ENCODE measurements around the gene TCFL5.
A peak's percentile ranks its signal among the peaks of the same experiment; 100 is the strongest.

The TCFL5 gene

GRCh38 chr20:62861726-62862336 is at the start of gene TCFL5:
TSS of gene TCFL5 (minus strand) at chr20:62861822. CDS start at chr20:62861670, 152 bp downstream.
- Mint-ChIP-seq H3K4me1 (peaks cover 20% of the 10 kb centered on the region), H3K9me3 (peaks cover 3% of the 10 kb centered on the region), H3K4me3 (peak within 1 kb of the TSS; percentile 62), H3K27ac (peak within 1 kb of the TSS; percentile 79), H3K36me3 (peaks cover 12% of the 10 kb centered on the region), H3K27me3 (peaks cover 2% of the 10 kb centered on the region)
- DNase-seq (ENCODE audit: low spot score in 2 of 2) (peak; percentile 99 to 100), ATAC-seq (ENCODE audit: low read depth) (peak; percentile 88)

- Mint-ChIP-seq H3K36me3 (peaks cover 24% of the 10 kb centered on the region), H3K4me1 (peaks cover 16% of the 10 kb centered on the region), H3K27me3 (no peaks in the 10 kb centered on the region), H3K4me3 (no peak overlapping the region), H3K27ac (peak overlapping the region; percentile 80), H3K9me3 (no peaks in the 10 kb centered on the region)
- ATAC-seq (ENCODE audit: low read depth) (no peak), DNase-seq (ENCODE audit: low spot score in 2 of 2) (no peak)
Observed at GRCh38 chr20:62910777-62911497, 49.3 kb upstream of the TCFL5 start.

- DNase-seq (ENCODE audit: low spot score in 2 of 2) (no peak), ATAC-seq (ENCODE audit: low read depth) (no peak)
- Mint-ChIP-seq H3K9me3 (no peaks in the 10 kb centered on the region), H3K27me3 (no peaks in the 10 kb centered on the region), H3K4me3 (no peak overlapping the region), H3K27ac (peak overlapping the region; percentile 80), H3K36me3 (peaks cover 28% of the 10 kb centered on the region), H3K4me1 (peaks cover 16% of the 10 kb centered on the region)
Observed at GRCh38 chr20:62910217-62910766, 48.7 kb upstream of the TCFL5 start.

- H3K27me3 Mint-ChIP-seq: no peaks in the 10 kb centered on the region
- H3K9me3 Mint-ChIP-seq: no peaks in the 10 kb centered on the region
- DNase-seq (ENCODE audit: low spot score in 2 of 2): no peak
- no peak for ATAC-seq (ENCODE audit: low read depth)
- peak overlapping the region; percentile 5 for H3K4me3 Mint-ChIP-seq
- H3K36me3 Mint-ChIP-seq: peaks cover 36% of the 10 kb centered on the region
- H3K4me1 Mint-ChIP-seq: peaks cover 11% of the 10 kb centered on the region
- no peak overlapping the region for H3K27ac Mint-ChIP-seq
Observed at GRCh38 chr20:62908971-62909791, 47.6 kb upstream of the TCFL5 start.

GRCh38 chr20:62907384-62908317 is 46.0 kb upstream of the TCFL5 start:
- no peak for DNase-seq (ENCODE audit: low spot score in 2 of 2)
- H3K27ac Mint-ChIP-seq: peak overlapping the region; percentile 45
- H3K9me3 Mint-ChIP-seq: no peaks in the 10 kb centered on the region
- no peak overlapping the region for H3K4me3 Mint-ChIP-seq
- ATAC-seq (ENCODE audit: low read depth): peak; percentile 76
- H3K36me3 Mint-ChIP-seq: peaks cover 38% of the 10 kb centered on the region
- no peaks in the 10 kb centered on the region for H3K27me3 Mint-ChIP-seq
- H3K4me1 Mint-ChIP-seq: peaks cover 5% of the 10 kb centered on the region

- Mint-ChIP-seq H3K4me1 (peaks cover 5% of the 10 kb centered on the region), H3K36me3 (peaks cover 39% of the 10 kb centered on the region), H3K9me3 (no peaks in the 10 kb centered on the region), H3K27ac (no peak overlapping the region), H3K27me3 (no peaks in the 10 kb centered on the region), H3K4me3 (no peak overlapping the region)
- DNase-seq (ENCODE audit: low spot score in 2 of 2) (no peak), ATAC-seq (ENCODE audit: low read depth) (no peak)
Observed at GRCh38 chr20:62906647-62907375, 45.2 kb upstream of the TCFL5 start.

GRCh38 chr20:62906209-62906608 is 44.6 kb upstream of the TCFL5 start:
- H3K27ac Mint-ChIP-seq: no peak overlapping the region
- no peaks in the 10 kb centered on the region for H3K9me3 Mint-ChIP-seq
- peaks cover 37% of the 10 kb centered on the region for H3K36me3 Mint-ChIP-seq
- peaks cover 5% of the 10 kb centered on the region for H3K4me1 Mint-ChIP-seq
- H3K27me3 Mint-ChIP-seq: no peaks in the 10 kb centered on the region
- H3K4me3 Mint-ChIP-seq: no peak overlapping the region
- DNase-seq (ENCODE audit: low spot score in 2 of 2) (no peak), ATAC-seq (ENCODE audit: low read depth) (no peak)

GRCh38 chr20:62905536-62906117 is 44.0 kb upstream of the TCFL5 start:
- Mint-ChIP-seq H3K36me3 (peaks cover 34% of the 10 kb centered on the region), H3K4me3 (no peak overlapping the region), H3K4me1 (peaks cover 6% of the 10 kb centered on the region), H3K27ac (no peak overlapping the region), H3K9me3 (no peaks in the 10 kb centered on the region), H3K27me3 (no peaks in the 10 kb centered on the region)
- no peak for DNase-seq (ENCODE audit: low spot score in 2 of 2)
- no peak for ATAC-seq (ENCODE audit: low read depth)

- Mint-ChIP-seq H3K27me3 (no peaks in the 10 kb centered on the region), H3K27ac (no peak overlapping the region), H3K4me3 (no peak overlapping the region), H3K9me3 (no peaks in the 10 kb centered on the region), H3K36me3 (peaks cover 25% of the 10 kb centered on the region), H3K4me1 (peaks cover 23% of the 10 kb centered on the region)
- ATAC-seq (ENCODE audit: low read depth): no peak
- DNase-seq (ENCODE audit: low spot score in 2 of 2): no peak
Observed at GRCh38 chr20:62902926-62903615, 41.4 kb upstream of the TCFL5 start.

- H3K9me3 Mint-ChIP-seq: no peaks in the 10 kb centered on the region
- ATAC-seq (ENCODE audit: low read depth) (no peak), DNase-seq (ENCODE audit: low spot score in 2 of 2) (no peak)
- no peaks in the 10 kb centered on the region for H3K27me3 Mint-ChIP-seq
- H3K4me3 Mint-ChIP-seq: no peak overlapping the region
- peaks cover 21% of the 10 kb centered on the region for H3K36me3 Mint-ChIP-seq
- H3K4me1 Mint-ChIP-seq: peaks cover 21% of the 10 kb centered on the region
- H3K27ac Mint-ChIP-seq: no peak overlapping the region
Observed at GRCh38 chr20:62901891-62902290, 40.3 kb upstream of the TCFL5 start.

GRCh38 chr20:62900692-62901584 is 39.3 kb upstream of the TCFL5 start:
- peak overlapping the region; percentile 68 for H3K27ac Mint-ChIP-seq
- peaks cover 20% of the 10 kb centered on the region for H3K36me3 Mint-ChIP-seq
- DNase-seq (ENCODE audit: low spot score in 2 of 2) (no peak), ATAC-seq (ENCODE audit: low read depth) (peak; percentile 62)
- no peaks in the 10 kb centered on the region for H3K27me3 Mint-ChIP-seq
- peaks cover 21% of the 10 kb centered on the region for H3K4me1 Mint-ChIP-seq
- H3K9me3 Mint-ChIP-seq: no peaks in the 10 kb centered on the region
- H3K4me3 Mint-ChIP-seq: no peak overlapping the region

All from memory B cell (primary cell).